Lower leg skin (tissue), 3 donors: ENCODE results near the gene KIAA0930.

ENCODE experiments used
- CTCF ChIP-seq, 3 donors: fragments of 450-650 bp; IDR thresholded peaks; one replicate each; pipeline ENCODE4 v1.5.1; 2016; ENCODE audit warnings: antibody characterized with exemption in 3 of 3, mild to moderate bottlenecking in 3 of 3, moderate library complexity in 2 of 3
- POLR2A ChIP-seq, 2 donors: fragments of 450-650 bp; IDR thresholded peaks; one replicate each; pipeline ENCODE4 v1.6.1; 2016 to 2017; ENCODE audit warnings: antibody characterized with exemption in 2 of 2, mild to moderate bottlenecking in 1 of 2, moderate library complexity in 1 of 2

GRCh38 chr22:45253039-45253641, 12.4 kb upstream of the KIAA0930 start:
- no peak for TF ChIP-seq POLR2A (IDR thresholded peaks at IDR 0.05)
- no peak for TF ChIP-seq CTCF (IDR thresholded peaks at IDR 0.05)
